Measurements from ENCODE around the gene TBC1D5. TPM values are rescaled to one million over a fixed set of nuclear protein-coding genes. Genes with fewer than 3 reads are reported as not detected.
A peak's percentile ranks its signal among the peaks of the same experiment; 100 is the strongest.

TBC1D5 gene
- total RNA-seq, 1 experiment from 2014 or later, result 33.9 TPM

- no TSS peak for BruUV-seq (replicated peaks)
- Histone ChIP-seq H3K79me2 (ENCODE audit: insufficient read depth, low read length) (no peaks in the 10 kb centered on the region), H3K9me3 (ENCODE audit: control insufficient read depth in 1 of 2, insufficient read depth in 1 of 2, low read depth in 1 of 2, low read length in 2 of 2) (no peaks in the 10 kb centered on the region), H3K4me2 (ENCODE audit: low read length) (no peak overlapping the region), H3K9ac (ENCODE audit: low read length) (no peak overlapping the region), H4K20me1 (ENCODE audit: insufficient read depth) (no peaks in the 10 kb centered on the region), H3K36me3 (ENCODE audit: control insufficient read depth in 1 of 2, insufficient read depth in 2 of 2, low read length in 2 of 2) (no peaks in the 10 kb centered on the region), H3K9me2 (ENCODE audit: insufficient read depth) (no peaks in the 10 kb centered on the region), H3K27ac (ENCODE audit: low read depth, low read length) (no peak overlapping the region), H3K4me3 (replicated peaks in 1 of 2; ENCODE audit: low read depth in 1 of 2, low read length in 2 of 2) (no peak overlapping the region), H3K27me3 (ENCODE audit: insufficient read depth, low read length) (no peaks in the 10 kb centered on the region), H3K4me1 (ENCODE audit: control insufficient read depth in 1 of 2, insufficient read depth in 2 of 2, low read length in 2 of 2) (no peaks in the 10 kb centered on the region), H2AFZ (ENCODE audit: low read depth, low read length, poor library complexity, severe bottlenecking) (no peak overlapping the region)
- no peak for ATAC-seq
- CTCF ChIA-PET, result no interaction called here
- intact Hi-C loops (cut with micrococcal nuclease), result loop anchor here (1.0 kb wide), 3 partner anchors 254 to 864 kb away; no protein-coding TSS in a partner anchor
- RAD21 ChIA-PET (ENCODE audit: low non-redundant PET in 1 of 2, low total read pairs in 2 of 2, uncharacterized antibody in 2 of 2, unreplicated experiment in 2 of 2), result no interaction called here
- DNase-seq (ENCODE audit: low read depth, low spot score), result no peak
- POLR2A ChIA-PET, result no interaction called here
- TF ChIP-seq, protein P1, sequence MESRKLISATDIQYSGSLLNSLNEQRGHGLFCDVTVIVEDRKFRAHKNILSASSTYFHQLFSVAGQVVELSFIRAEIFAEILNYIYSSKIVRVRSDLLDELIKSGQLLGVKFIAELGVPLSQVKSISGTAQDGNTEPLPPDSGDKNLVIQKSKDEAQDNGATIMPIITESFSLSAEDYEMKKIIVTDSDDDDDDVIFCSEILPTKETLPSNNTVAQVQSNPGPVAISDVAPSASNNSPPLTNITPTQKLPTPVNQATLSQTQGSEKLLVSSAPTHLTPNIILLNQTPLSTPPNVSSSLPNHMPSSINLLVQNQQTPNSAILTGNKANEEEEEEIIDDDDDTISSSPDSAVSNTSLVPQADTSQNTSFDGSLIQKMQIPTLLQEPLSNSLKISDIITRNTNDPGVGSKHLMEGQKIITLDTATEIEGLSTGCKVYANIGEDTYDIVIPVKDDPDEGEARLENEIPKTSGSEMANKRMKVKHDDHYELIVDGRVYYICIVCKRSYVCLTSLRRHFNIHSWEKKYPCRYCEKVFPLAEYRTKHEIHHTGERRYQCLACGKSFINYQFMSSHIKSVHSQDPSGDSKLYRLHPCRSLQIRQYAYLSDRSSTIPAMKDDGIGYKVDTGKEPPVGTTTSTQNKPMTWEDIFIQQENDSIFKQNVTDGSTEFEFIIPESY (IDR thresholded peaks at IDR 0.05; ENCODE audit: extremely low read depth, insufficient replicate concordance, low read length), result no peak
- TF ChIP-seq, protein P2, sequence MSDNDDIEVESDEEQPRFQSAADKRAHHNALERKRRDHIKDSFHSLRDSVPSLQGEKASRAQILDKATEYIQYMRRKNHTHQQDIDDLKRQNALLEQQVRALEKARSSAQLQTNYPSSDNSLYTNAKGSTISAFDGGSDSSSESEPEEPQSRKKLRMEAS (IDR thresholded peaks at IDR 0.05), result no peak
- no peak for TF ChIP-seq YY1 (IDR thresholded peaks at IDR 0.05; ENCODE audit: extremely low read depth, insufficient replicate concordance, low read depth, low read length)
- no peak for TF ChIP-seq EZH2 (IDR thresholded peaks at IDR 0.05)
Measured at GRCh38 chr3:17431484-17432045, 310.9 kb downstream of the TBC1D5 start.

DNA sequence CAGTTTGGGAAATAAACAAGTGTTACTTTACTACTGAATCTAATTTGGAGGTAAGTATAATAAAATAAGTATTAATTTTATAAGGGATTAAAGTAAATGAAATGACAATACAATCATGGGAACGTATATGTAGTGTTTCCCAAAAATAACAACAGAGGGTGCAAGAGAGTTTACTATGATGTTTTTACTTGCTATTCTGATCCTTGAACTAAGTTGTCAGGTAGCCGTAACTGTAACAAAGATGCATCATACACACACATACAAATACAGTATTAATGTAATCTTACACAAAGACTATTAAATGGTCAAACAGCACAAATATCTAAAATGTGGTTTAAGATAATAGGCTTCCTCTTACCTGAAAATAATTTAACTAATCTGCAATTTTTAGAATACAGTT lies 311.4 kb downstream of the TBC1D5 start:
- Histone ChIP-seq H3K4me2 (ENCODE audit: low read length) (no peak overlapping the region), H2AFZ (ENCODE audit: low read depth, low read length, poor library complexity, severe bottlenecking) (no peak overlapping the region), H4K20me1 (ENCODE audit: insufficient read depth) (no peaks in the 10 kb centered on the region), H3K4me3 (replicated peaks in 1 of 2; ENCODE audit: low read depth in 1 of 2, low read length in 2 of 2) (no peak overlapping the region), H3K9ac (ENCODE audit: low read length) (no peak overlapping the region), H3K27ac (ENCODE audit: low read depth, low read length) (no peak overlapping the region), H3K9me3 (ENCODE audit: control insufficient read depth in 1 of 2, insufficient read depth in 1 of 2, low read depth in 1 of 2, low read length in 2 of 2) (no peaks in the 10 kb centered on the region), H3K79me2 (ENCODE audit: insufficient read depth, low read length) (no peaks in the 10 kb centered on the region), H3K4me1 (ENCODE audit: control insufficient read depth in 1 of 2, insufficient read depth in 2 of 2, low read length in 2 of 2) (no peaks in the 10 kb centered on the region), H3K36me3 (ENCODE audit: control insufficient read depth in 1 of 2, insufficient read depth in 2 of 2, low read length in 2 of 2) (no peaks in the 10 kb centered on the region), H3K9me2 (ENCODE audit: insufficient read depth) (no peaks in the 10 kb centered on the region), H3K27me3 (ENCODE audit: insufficient read depth, low read length) (no peaks in the 10 kb centered on the region)
- CTCF ChIA-PET, result interaction anchor here (1.0 to 2.4 kb wide), 2 partner anchors 311 to 411 kb away, joined by 3 to 19 read pairs; partner anchors contain the start of gene TBC1D5
- peak; percentile 72 for TF ChIP-seq RAD21 (IDR thresholded peaks at IDR 0.05; ENCODE audit: low read depth)
- TF ChIP-seq, protein P1 (IDR thresholded peaks at IDR 0.05; ENCODE audit: extremely low read depth, insufficient replicate concordance, low read length), result no peak
- TF ChIP-seq POLR2AphosphoS5 (IDR thresholded peaks at IDR 0.05; ENCODE audit: low read depth, low read length), result no peak
- TF ChIP-seq, protein P3, sequence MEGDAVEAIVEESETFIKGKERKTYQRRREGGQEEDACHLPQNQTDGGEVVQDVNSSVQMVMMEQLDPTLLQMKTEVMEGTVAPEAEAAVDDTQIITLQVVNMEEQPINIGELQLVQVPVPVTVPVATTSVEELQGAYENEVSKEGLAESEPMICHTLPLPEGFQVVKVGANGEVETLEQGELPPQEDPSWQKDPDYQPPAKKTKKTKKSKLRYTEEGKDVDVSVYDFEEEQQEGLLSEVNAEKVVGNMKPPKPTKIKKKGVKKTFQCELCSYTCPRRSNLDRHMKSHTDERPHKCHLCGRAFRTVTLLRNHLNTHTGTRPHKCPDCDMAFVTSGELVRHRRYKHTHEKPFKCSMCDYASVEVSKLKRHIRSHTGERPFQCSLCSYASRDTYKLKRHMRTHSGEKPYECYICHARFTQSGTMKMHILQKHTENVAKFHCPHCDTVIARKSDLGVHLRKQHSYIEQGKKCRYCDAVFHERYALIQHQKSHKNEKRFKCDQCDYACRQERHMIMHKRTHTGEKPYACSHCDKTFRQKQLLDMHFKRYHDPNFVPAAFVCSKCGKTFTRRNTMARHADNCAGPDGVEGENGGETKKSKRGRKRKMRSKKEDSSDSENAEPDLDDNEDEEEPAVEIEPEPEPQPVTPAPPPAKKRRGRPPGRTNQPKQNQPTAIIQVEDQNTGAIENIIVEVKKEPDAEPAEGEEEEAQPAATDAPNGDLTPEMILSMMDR (IDR thresholded peaks at IDR 0.05 in 2 of 3, conservative IDR thresholded peaks at IDR 0.05 in 1 of 3; ENCODE audit: borderline replicate concordance in 1 of 3, insufficient read depth in 1 of 3, low read depth in 2 of 3, low read length in 2 of 3), result peak; percentile 33 to 52 (median 44); a peak in 3 of 6 replicates
- POLR2A ChIA-PET, result no interaction called here
- peak; percentile 79 for ATAC-seq
- RAD21 ChIA-PET (ENCODE audit: low non-redundant PET in 1 of 2, low total read pairs in 2 of 2, uncharacterized antibody in 2 of 2, unreplicated experiment in 2 of 2), result no interaction called here
- BruUV-seq (replicated peaks), result no TSS peak
- DNase-seq (ENCODE audit: low read depth, low spot score), result peak; percentile 19
- intact Hi-C loops (cut with micrococcal nuclease), result loop anchor here (1.0 kb wide), 2 partner anchors 254 to 864 kb away; no protein-coding TSS in a partner anchor

Measured in HCT116 (cell line).